Erythroblast (primary cell): ENCODE data around the gene DIAPH3.

ENCODE experiments used
- GATA1 ChIP-seq: IDR thresholded peaks from 2 replicates; pipeline ENCODE4 v1.6.1; 2011; ENCODE audit warnings: low read depth, mild to moderate bottlenecking, control low read depth, low read length, moderate library complexity
- POLR2A ChIP-seq: IDR thresholded peaks from 2 replicates; pipeline ENCODE4 v1.6.1; 2011; ENCODE audit warnings: mild to moderate bottlenecking, low read length

DNA sequence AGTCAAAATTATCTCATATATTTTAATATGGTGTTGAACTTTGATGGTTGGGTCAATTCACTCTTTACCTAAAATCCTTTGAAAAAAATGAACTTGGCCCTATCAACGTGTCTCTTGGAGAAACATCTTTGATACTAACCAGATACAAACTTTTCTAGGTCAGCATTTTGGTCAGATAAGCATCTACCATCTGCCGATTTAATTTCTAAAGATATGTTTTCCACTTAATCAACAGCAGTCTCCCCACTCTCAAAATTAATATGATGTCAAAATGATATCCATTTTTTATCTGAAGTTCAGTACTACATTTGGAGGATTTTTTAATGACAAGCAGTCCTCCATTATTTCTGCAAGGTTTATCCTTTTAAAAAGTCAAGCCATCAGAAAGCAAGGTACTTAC, 288.8 kb downstream of the DIAPH3 start:
- TF ChIP-seq POLR2A (no peak), GATA1 (no peak)
